Measurements from ENCODE around the gene DUS1L. TPM values are rescaled to one million over a fixed set of nuclear protein-coding genes. Genes with fewer than 3 reads are reported as not detected.

Gene DUS1L
- 18.8 TPM for total RNA-seq

GRCh38 chr17:82065638-82066303 is at the start of gene DUS1L:
TSS of gene DUS1L (minus strand) at chr17:82065804. CDS start at chr17:82065059, 745 bp downstream.
- FAIRE-seq (no peak), DNase-seq (ENCODE audit: low spot score in 2 of 2) (peak; percentile 95)

DNA sequence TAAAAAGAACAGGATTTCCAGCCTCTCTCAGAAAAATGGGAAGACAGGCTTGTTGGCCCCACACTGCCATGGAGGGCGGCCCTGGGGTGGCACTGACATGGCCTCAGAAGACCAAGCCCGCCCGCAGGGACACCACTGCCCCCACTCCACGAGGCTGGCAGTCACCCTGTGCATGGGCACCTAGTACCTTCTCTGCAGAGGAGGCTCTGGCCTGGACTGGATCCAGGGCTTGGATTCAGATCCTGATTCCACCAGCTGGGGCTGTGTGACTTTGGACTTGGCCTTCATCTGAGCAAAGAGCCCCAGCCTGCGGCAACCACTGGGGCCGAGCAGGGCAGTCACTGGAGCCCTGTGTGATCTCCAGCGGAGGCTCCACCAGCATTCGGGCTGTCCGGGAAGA is 49.3 kb upstream of the DUS1L start:
- no peak for DNase-seq (ENCODE audit: low spot score in 2 of 2)

DNA sequence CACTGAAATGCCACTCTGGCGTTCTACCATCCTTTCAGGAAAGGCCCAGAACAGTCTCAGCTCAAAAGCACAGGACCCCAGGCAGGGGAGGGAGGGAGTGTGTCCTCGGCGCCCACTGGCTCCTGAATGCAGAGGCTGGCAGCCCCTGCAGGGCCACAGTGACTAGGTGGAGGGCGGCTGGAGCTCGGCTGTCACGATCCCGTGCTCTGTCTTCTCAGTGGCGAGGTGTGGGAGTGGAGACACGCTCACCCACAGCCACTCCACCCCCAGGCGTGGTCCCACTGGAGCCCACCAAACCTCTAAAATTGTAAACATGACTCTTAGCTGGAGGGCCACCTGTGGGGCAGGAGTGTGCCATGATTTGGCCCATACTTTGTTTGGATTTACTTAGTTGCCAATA is 48.8 kb upstream of the DUS1L start:
- FAIRE-seq: no peak

More for the DNA sequence above, 49.3 kb upstream of the DUS1L start:
- no peak for FAIRE-seq

DNA sequence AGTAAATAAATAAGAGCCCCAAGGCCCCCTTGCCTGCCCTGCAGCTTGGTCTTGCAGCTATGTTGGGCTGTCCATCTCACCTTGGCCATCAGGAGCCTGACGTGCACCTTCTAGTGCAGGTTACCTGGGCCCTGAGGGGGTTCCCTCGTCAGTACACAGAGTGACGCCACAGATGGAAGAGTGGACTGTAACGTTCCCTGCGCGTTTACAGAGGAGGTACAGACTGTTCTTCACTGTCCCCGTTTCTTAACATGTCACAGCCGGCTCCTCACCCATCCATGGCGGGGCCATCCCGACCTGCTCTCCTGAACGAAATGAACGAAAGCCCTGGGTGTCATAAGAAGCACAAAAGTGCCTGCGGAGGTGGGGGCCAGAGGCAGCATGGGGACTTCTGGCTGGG is 48.3 kb upstream of the DUS1L start:
- DNase-seq (ENCODE audit: low spot score in 2 of 2): no peak
- no peak for FAIRE-seq

More for the DNA sequence above, 48.8 kb upstream of the DUS1L start:
- DNase-seq (ENCODE audit: low spot score in 2 of 2): no peak

GRCh38 chr17:82113422-82113821 is 47.8 kb upstream of the DUS1L start:
- no peak for FAIRE-seq
- DNase-seq (ENCODE audit: low spot score in 2 of 2): no peak

DNA sequence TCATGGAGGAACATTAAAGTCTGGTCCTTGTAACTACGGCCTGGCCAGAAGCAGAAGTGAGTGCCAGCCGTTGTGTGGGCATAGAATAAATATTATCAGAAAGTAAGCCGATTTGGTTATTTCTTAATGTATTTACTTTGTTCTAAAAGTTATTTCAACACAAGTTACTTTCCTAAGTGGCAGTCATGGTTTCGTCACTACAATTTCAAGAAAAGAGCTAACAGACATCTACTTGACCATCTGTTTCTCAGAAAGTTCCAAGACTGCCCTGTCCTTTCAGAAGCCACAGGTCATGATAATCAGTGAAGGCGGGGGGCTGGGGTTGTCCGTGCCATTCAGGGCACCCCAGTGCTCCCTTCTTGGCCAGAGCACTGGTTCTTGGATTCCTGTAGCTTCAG is 47.3 kb upstream of the DUS1L start:
- no peak for FAIRE-seq
- no peak for DNase-seq (ENCODE audit: low spot score in 2 of 2)

DNA sequence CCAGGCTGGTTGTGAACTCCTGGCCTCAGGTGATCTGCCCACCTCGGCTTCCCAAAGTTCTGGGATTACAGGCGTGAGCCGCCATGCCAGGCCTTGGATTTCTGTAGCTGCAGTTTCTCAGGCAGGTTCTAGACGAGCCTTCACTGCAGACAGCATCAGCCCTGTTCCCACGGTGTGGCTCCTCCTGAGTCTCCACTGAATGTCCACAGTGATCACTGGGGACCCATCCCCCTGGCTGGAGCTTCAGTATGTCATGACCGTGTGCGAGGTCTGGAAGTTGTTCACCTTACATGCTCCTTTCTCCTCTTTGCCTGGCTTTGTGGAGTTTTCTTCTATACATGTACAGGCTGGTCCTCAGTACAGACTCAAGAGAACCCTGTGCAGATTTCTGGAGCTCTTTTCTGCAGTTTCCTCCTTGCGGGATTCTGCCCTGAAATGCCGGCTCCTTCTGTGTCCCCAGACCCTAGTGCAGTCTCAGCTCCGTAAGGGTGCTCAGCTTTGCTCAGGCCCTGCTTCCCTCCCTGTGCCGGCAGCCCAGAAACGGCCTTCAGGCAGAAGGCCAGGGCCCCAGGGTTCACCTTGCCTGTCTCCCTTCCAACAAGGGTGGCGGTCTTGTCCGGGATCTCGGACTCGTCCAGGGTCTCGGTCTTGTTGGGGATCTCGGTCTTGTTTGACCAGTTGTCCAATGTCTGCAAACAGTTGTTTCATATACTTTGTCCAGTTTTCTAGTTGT is 46.7 kb upstream of the DUS1L start:
- FAIRE-seq (no peak), DNase-seq (ENCODE audit: low spot score in 2 of 2) (no peak)

DNA sequence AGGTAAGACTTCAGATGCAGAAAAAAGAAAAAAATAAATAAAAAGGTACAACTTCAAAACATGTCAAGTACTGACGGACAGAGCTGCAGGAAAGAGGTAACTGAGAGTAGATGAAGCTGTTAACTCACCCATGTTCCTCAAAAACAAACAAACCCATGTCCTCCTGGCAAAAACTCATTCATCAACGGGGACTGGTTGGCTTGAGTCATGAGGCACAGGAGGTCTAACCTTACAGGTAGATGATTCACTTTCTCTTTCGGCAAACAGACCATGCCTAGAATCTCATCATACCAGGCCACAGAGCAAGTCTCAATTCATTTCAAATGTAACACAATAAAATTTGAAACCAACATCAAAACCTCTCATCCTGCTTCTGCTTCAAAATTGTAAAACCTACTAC is 44.7 kb upstream of the DUS1L start:
- FAIRE-seq: no peak

GRCh38 chr17:82108961-82109475 is 43.4 kb upstream of the DUS1L start:
- DNase-seq (ENCODE audit: low spot score in 2 of 2): no peak
- no peak for FAIRE-seq

More for the DNA sequence above, 44.7 kb upstream of the DUS1L start:
- no peak for DNase-seq (ENCODE audit: low spot score in 2 of 2)

DNA sequence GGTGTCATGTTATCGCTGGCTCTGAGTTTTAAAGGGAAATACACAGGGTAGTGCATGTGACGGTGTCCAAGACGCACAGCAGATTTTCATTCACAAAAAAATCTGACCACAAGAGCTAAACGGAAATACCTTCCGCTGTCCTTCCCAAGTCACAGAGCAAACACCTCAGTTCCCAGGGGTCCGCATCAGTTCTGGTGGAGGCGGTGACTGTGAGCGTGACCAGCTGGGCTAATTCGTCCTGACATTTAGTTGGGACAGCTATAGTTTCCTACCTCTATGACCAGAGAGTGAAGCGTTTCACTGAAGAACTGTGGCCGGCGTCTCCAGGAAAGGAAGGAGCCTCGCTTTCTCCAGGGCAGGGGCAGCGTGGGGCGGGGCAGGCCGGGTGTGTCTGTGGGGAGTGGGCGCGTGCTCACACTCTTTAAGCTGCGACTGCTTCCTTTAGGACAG is 42.9 kb upstream of the DUS1L start:
- no peak for DNase-seq (ENCODE audit: low spot score in 2 of 2)

GRCh38 chr17:82108038-82108437 is 42.4 kb upstream of the DUS1L start:
- no peak for FAIRE-seq
- no peak for DNase-seq (ENCODE audit: low spot score in 2 of 2)

More for the DNA sequence above, 42.9 kb upstream of the DUS1L start:
- no peak for FAIRE-seq

- no peak for FAIRE-seq
- DNase-seq (ENCODE audit: low spot score in 2 of 2): no peak
Observed at GRCh38 chr17:82107341-82107860, 41.8 kb upstream of the DUS1L start.

- FAIRE-seq: no peak
- peak; percentile 39 to 47 for DNase-seq (ENCODE audit: low spot score in 2 of 2)
Observed at GRCh38 chr17:82106688-82107305, 41.2 kb upstream of the DUS1L start.

DNA sequence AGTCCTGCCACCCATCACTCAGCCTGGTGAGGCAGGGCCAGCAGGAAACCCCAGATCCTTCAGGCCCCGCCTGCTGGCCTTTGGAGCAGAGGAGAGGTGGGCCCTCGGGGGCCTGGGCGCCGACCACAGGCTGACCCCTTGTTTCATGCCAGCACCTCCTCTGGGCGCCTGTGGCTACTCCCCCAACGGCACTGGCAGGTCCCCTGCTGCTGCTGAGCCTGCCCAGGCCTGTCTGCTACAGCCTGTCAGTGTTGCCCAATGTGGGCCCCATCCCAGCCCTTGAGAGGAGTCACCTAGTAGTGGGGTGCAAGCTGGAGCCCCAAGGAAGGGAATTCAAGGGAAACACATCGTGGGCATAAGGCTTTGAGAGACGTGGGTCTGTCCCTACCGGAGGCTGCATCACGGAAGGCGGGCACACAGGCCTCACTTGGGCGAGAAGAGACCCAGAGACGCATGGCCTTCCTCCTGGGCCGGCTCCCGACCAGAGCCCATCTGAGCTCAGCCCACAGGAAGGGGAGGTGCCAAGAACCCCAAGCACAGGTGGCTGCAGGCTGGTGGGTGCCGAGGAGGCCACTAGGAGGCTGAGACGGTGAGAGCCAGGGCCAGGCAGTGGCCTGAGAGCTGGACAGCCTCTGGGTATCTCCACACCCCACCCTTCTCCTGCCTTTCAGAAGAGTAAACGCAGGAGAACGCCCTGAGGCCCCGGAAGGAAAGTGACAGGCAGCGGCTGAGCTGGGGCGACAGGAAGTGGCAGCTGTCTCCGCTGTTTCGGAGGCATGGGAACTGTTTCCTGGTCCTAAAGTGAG is 40.5 kb upstream of the DUS1L start:
- FAIRE-seq: no peak

GRCh38 chr17:82105417-82105881 is 39.8 kb upstream of the DUS1L start:
- FAIRE-seq: no peak
- no peak for DNase-seq (ENCODE audit: low spot score in 2 of 2)

More for the DNA sequence above, 40.5 kb upstream of the DUS1L start:
- DNase-seq (ENCODE audit: low spot score in 2 of 2): no peak

GRCh38 chr17:82104797-82105416 is 39.3 kb upstream of the DUS1L start:
- FAIRE-seq (no peak), DNase-seq (ENCODE audit: low spot score in 2 of 2) (no peak)

- DNase-seq (ENCODE audit: low spot score in 2 of 2): no peak
- no peak for FAIRE-seq
Observed at GRCh38 chr17:82103553-82104451, 38.2 kb upstream of the DUS1L start.
